Measurements from ENCODE around the gene CCDC57. TPM values are rescaled to one million over a fixed set of nuclear protein-coding genes. Genes with fewer than 3 reads are reported as not detected.

Gene CCDC57
- total RNA-seq, 1 donor from 2014 or later: 37.2 TPM

- no peak for DNase-seq (ENCODE audit: low spot score)
- Mint-ChIP-seq H3K27ac (ENCODE audit: unreplicated experiment) (no peak overlapping the region), H3K4me3 (ENCODE audit: unreplicated experiment) (peak overlapping the region; percentile 69), H3K27me3 (ENCODE audit: unreplicated experiment) (peaks cover 7% of the 10 kb centered on the region), H3K4me1 (ENCODE audit: unreplicated experiment) (peaks cover 4% of the 10 kb centered on the region), H3K9me3 (ENCODE audit: unreplicated experiment) (no peaks in the 10 kb centered on the region), H3K36me3 (ENCODE audit: low read depth, unreplicated experiment) (peaks cover 4% of the 10 kb centered on the region)
- TF ChIP-seq CTCF (IDR thresholded peaks at IDR 0.05; ENCODE audit: unreplicated experiment): no peak
Observed at GRCh38 chr17:82100502-82101298, 111.9 kb downstream of the CCDC57 start.

GRCh38 chr17:82098939-82099763, 113.5 kb downstream of the CCDC57 start:
- peak overlapping the region; percentile 9 for H3K27ac Mint-ChIP-seq (ENCODE audit: unreplicated experiment)
- H3K36me3 Mint-ChIP-seq (ENCODE audit: low read depth, unreplicated experiment): peaks cover 4% of the 10 kb centered on the region
- peaks cover 7% of the 10 kb centered on the region for H3K27me3 Mint-ChIP-seq (ENCODE audit: unreplicated experiment)
- peak overlapping the region; percentile 67 for H3K4me3 Mint-ChIP-seq (ENCODE audit: unreplicated experiment)
- H3K9me3 Mint-ChIP-seq (ENCODE audit: unreplicated experiment): no peaks in the 10 kb centered on the region
- TF ChIP-seq CTCF (IDR thresholded peaks at IDR 0.05; ENCODE audit: unreplicated experiment): no peak
- DNase-seq (ENCODE audit: low spot score): no peak
- H3K4me1 Mint-ChIP-seq (ENCODE audit: unreplicated experiment): peaks cover 4% of the 10 kb centered on the region

GRCh38 chr17:82098169-82098938, 114.3 kb downstream of the CCDC57 start, which contains the start of gene FASN:
Gene FASN (minus strand): TSS chr17:82098236. CDS start chr17:82096445, 1,791 bp downstream.
- no peak within 1 kb of the TSS for H3K27ac Mint-ChIP-seq (ENCODE audit: unreplicated experiment)
- DNase-seq (ENCODE audit: low spot score): peak; percentile 95
- H3K4me3 Mint-ChIP-seq (ENCODE audit: unreplicated experiment): peak within 1 kb of the TSS; percentile 47
- no peaks in the 10 kb centered on the region for H3K4me1 Mint-ChIP-seq (ENCODE audit: unreplicated experiment)
- H3K36me3 Mint-ChIP-seq (ENCODE audit: low read depth, unreplicated experiment): peaks cover 1% of the 10 kb centered on the region
- no peaks in the 10 kb centered on the region for H3K9me3 Mint-ChIP-seq (ENCODE audit: unreplicated experiment)
- peaks cover 7% of the 10 kb centered on the region for H3K27me3 Mint-ChIP-seq (ENCODE audit: unreplicated experiment)
- no peak for TF ChIP-seq CTCF (IDR thresholded peaks at IDR 0.05; ENCODE audit: unreplicated experiment)

- Mint-ChIP-seq H3K36me3 (ENCODE audit: low read depth, unreplicated experiment) (peaks cover 3% of the 10 kb centered on the region), H3K9me3 (ENCODE audit: unreplicated experiment) (no peaks in the 10 kb centered on the region), H3K4me3 (ENCODE audit: unreplicated experiment) (peak overlapping the region; percentile 47), H3K27me3 (ENCODE audit: unreplicated experiment) (peaks cover 7% of the 10 kb centered on the region), H3K27ac (ENCODE audit: unreplicated experiment) (no peak overlapping the region), H3K4me1 (ENCODE audit: unreplicated experiment) (no peaks in the 10 kb centered on the region)
- TF ChIP-seq CTCF (IDR thresholded peaks at IDR 0.05; ENCODE audit: unreplicated experiment): no peak
- no peak for DNase-seq (ENCODE audit: low spot score)
Observed at GRCh38 chr17:82097919-82098168, 114.8 kb downstream of the CCDC57 start.

Data from endothelial cell (in vitro differentiated cells).